HG02588 (cell line): ENCODE data around the gene THAP3.

ENCODE experiments used
- ATAC-seq: cut with Tn5 transposase; IDR thresholded peaks from one replicate; pipeline ENCODE4 v1.9.1; 2021; ENCODE audit warnings: mild to moderate bottlenecking, moderate library complexity; ENCODE audit not compliant: unreplicated experiment

THAP3 gene

GRCh38 chr1:6666696-6667095 is 42.0 kb downstream of the THAP3 start:
- no peak for ATAC-seq

- no peak for ATAC-seq
These were observed 42.5 kb downstream of the THAP3 start for GRCh38 chr1:6667139-6667538.

GRCh38 chr1:6668503-6668902 is 43.8 kb downstream of the THAP3 start:
- no peak for ATAC-seq

- ATAC-seq = no peak
These were observed 47.9 kb downstream of the THAP3 start for GRCh38 chr1:6672558-6672957.

GRCh38 chr1:6673816-6674398 is 49.2 kb downstream of the THAP3 start:
- no peak for ATAC-seq

GRCh38 chr1:6674771-6675170 is 50.1 kb downstream of the THAP3 start:
- no peak for ATAC-seq

- no peak for ATAC-seq
These were observed 51.3 kb downstream of the THAP3 start for GRCh38 chr1:6675941-6676340.
